ENCODE data around the gene CARMIL1.

- TF ChIP-seq CTCF (IDR thresholded peaks at IDR 0.05) (no peak), POLR2A (IDR thresholded peaks at IDR 0.05) (no peak)
These were observed 145.1 kb downstream of the CARMIL1 start for GRCh38 chr6:25424303-25424702.
